DMS153 treated with DMSO at 0.1 percent for 48 hours (cell line): ENCODE data around the gene CHN2.

Experiments used
- DNase-seq: peaks from one replicate; lab custom pipeline; 2025; ENCODE audit not compliant: unreplicated experiment; lab: John Stamatoyannopoulos, UW

The CHN2 gene

GRCh38 chr7:29421010-29421956 lies 226.7 kb downstream of the CHN2 start:
- no peak for DNase-seq

GRCh38 chr7:29422829-29423228 lies 228.3 kb downstream of the CHN2 start:
- DNase-seq, result no peak

GRCh38 chr7:29424295-29424983 lies 229.9 kb downstream of the CHN2 start:
- DNase-seq, result peak; percentile 66

GRCh38 chr7:29424984-29425309 lies 230.4 kb downstream of the CHN2 start:
- no peak for DNase-seq

DNA sequence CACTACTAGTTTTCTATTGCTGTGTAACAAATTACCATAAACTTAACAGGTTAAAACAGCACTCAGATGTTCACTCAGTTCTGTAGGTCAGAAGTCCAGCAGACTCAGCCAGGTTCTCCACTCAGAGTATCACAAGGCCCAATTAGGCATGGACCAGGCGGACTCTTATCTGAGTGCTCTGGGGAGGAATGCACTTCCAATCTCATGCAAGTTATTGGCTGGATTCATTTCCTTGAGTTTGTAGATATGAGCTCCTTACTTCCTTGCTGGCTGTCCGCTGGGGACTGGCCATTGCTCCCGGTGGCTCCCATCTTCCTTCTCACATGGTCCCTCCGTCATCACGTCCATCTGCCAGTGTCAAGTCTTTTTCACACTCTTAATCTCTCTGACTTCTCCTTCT lies 232.0 kb downstream of the CHN2 start:
- DNase-seq, result no peak

DNA sequence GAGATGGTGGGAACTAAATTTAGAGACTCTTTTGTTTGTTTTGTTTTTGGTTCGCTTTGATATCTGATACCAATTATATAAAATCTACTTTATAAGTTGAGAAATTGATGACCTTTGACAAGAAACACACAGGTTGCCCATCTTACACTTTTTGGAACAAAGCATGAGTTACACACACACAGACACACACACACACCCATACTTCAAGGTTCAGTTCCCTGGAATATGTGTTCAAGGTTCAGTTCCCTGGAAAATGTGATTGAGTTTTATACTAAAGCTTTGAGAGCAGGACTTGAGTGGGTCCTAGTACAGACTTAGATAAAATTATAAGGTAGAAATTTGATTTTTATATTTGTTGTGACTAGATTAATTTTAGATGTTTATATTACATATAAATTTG lies 234.8 kb downstream of the CHN2 start:
- no peak for DNase-seq

- no peak for DNase-seq
Observed at GRCh38 chr7:29430279-29430949, 235.8 kb downstream of the CHN2 start.

DNA sequence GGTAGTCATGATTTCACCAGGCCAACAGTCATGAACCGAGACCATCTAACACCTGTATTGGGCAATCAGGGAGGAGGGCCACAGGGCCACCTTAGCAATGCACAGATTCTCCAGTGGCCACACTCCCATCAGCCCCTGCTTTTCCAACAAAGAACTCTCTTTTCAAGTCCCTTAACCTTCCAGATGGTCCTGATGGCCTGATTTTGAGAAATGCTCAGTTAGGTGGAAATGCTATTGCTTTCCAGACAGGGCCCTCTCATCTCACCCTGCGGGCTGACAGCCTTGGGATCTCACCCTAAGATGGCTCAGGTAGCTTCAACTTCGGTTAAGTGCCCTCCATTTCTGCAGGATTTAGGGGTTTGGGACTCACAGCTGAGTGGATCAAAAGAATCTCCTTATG lies 237.1 kb downstream of the CHN2 start:
- DNase-seq, result no peak

- no peak for DNase-seq
Observed at GRCh38 chr7:29432721-29433120, 238.1 kb downstream of the CHN2 start.

GRCh38 chr7:29434380-29434768 lies 239.8 kb downstream of the CHN2 start:
- no peak for DNase-seq

DNA sequence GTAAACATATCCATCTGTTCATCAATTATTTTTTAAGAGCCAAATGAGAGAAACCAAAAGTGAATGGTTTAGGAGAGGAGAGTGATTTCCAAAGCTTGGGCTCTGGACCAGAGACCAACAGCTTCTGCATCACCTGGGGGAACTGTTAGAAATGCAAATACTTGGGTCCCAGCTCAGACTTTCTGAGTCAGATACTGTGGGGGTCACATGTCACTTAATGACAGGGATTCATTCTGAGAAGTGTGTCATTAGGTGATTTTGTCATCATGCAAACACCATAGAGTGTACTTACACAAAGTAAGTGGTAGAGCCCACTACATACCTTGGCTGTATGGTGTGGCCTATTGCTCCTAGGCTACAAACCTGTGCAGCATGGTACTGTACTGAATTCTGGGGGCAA lies 240.6 kb downstream of the CHN2 start:
- DNase-seq, result no peak

- no peak for DNase-seq
Observed at GRCh38 chr7:29435902-29436301, 241.3 kb downstream of the CHN2 start.

- DNase-seq, result peak; percentile 78
Observed at GRCh38 chr7:29442146-29442545, 247.6 kb downstream of the CHN2 start.

DNA sequence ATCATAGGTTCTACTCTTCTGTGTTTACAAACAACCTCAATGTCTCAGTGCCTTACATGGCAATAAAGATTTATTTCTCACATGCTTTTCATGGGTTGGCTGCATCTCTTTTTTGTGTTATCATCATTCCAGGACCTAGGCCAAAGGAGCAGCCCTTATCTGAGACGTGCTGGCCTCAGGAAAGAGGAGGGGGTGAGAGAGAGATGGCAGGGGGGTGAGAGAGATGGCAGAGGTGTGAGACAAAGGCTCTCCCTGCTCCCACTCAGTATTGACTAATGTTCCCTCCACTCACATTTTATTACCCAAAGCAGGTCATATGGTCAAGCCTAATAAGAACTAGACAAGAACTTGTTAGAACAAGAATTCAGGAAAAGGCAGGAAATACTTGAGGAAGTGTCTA lies 249.0 kb downstream of the CHN2 start:
- no peak for DNase-seq

DNA sequence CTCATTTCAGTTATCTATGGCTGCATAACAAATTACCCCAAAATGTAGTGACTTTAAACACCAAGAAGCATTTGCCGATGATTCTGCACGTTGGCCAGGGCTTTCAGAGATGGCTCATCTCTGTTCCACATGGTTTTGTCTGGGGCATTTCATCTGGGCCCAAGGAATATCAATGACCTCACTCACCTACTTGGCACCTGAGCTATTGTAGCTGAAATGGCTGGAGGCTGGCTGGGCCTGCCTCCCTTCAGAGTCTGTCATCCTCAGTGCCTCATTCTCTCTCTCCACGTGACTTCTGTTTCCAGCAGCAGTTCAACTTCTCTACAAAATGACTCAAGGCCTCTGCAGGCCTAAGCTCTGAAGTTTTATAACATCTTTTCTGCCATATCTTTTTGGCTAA lies 249.7 kb downstream of the CHN2 start:
- DNase-seq, result no peak

GRCh38 chr7:29445736-29446135 lies 251.2 kb downstream of the CHN2 start:
- DNase-seq, result no peak

DNA sequence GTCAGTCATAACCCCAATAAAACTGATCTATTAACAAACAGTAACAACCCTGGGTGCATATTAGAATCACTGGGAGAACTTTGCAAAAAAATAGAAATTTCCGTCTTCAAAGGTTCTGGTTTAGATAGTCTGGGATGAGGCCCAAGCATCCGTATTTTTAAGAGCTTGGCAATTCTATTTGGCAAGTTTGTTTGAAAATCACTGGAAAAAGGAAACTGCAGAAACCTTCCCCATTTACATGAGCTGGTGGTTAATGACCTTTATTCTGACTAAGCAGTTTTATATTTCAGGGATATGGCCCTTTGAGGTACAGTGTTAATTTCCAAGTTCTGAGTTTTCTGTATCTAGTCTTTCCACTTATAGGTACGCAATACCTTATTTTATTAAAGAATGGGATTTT lies 253.3 kb downstream of the CHN2 start:
- no peak for DNase-seq

- no peak for DNase-seq
Observed at GRCh38 chr7:29449569-29450260, 255.1 kb downstream of the CHN2 start.

DNA sequence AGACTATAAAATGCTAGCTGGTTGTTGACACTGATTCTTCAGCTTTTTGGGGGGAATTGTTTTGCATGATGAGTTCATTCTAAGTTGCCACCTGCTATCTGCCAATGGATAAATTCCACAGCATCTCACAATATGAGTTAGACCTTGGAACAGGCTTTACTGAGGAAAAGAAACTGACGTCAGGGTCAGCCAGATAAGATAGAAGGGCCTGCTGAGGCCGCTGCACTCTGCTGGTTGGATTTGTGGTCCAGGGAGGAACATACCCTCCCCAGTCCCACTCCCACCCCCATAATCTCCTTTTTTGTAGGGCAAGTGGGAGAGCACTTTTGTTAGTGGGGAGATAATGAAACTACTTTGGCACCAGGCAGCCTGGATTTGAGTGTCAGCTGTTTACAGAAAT lies 258.4 kb downstream of the CHN2 start:
- DNase-seq, result no peak

- DNase-seq, result no peak
Observed at GRCh38 chr7:29454464-29454863, 259.9 kb downstream of the CHN2 start.

DNA sequence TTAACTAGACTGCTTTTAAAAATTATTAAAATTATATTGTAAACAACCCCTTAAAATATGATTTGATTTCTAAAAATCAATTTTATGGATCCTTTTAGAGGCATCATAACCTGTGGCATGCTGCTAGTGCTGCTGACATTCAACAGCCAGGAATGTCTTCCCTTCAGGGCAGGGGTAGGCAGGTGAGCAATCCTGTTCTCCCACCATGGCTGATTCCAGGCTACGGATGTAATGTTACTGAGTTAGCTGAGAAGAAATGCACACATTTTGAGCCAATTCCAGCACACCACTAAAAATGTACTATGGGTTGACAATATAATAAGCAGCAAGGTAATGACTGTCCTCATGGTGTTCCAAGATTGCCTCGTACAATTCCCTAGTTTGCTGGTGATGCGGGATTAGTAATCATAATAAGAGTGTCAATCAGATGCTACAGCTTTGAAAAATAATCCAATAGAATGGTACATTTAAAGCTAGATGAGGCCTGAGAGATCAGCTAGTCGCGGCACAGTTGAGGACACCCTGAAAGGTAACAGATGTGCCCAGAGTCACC lies 260.4 kb downstream of the CHN2 start:
- DNase-seq, result no peak
